ENCODE measurements around the gene TFCP2.

DNA sequence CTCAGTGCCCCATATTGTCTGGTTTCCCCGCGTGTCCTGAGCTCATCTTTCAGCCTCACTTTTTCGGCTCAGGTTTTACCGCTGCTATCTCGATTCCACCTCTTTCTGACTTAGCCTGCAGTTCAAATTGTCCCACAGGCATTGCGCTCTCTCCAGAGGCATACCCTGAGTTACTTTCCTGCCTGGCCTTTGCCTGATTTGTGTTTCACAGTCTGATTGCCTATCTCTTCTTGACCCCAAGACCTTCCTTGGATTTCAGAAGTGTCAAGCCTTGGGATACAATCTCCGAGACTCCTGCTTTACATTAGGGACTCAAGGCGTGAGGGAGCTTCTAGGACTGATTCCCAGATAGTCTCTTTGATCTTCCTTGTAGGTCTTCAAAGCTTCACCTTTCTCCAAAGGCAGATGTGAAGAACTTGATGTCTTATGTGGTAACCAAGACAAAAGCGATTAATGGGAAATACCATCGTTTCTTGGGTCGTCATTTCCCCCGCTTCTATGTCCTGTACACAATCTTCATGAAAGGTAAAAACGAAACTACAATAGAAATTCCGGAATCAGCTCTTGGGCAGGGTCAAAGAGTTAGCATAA lies 124.2 kb downstream of the TFCP2 start:
- TF ChIP-seq, protein P1, sequence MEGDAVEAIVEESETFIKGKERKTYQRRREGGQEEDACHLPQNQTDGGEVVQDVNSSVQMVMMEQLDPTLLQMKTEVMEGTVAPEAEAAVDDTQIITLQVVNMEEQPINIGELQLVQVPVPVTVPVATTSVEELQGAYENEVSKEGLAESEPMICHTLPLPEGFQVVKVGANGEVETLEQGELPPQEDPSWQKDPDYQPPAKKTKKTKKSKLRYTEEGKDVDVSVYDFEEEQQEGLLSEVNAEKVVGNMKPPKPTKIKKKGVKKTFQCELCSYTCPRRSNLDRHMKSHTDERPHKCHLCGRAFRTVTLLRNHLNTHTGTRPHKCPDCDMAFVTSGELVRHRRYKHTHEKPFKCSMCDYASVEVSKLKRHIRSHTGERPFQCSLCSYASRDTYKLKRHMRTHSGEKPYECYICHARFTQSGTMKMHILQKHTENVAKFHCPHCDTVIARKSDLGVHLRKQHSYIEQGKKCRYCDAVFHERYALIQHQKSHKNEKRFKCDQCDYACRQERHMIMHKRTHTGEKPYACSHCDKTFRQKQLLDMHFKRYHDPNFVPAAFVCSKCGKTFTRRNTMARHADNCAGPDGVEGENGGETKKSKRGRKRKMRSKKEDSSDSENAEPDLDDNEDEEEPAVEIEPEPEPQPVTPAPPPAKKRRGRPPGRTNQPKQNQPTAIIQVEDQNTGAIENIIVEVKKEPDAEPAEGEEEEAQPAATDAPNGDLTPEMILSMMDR (IDR thresholded peaks at IDR 0.05; ENCODE audit: insufficient read depth, low read length, poor library complexity, severe bottlenecking), result no peak
- TF ChIP-seq EZH2phosphoT487 (conservative IDR thresholded peaks at IDR 0.05; ENCODE audit: low read length), result no peak

Measured in SU-DHL-6 (cell line).